Liver (tissue), 9 donors: ENCODE measurements around the gene SUCO. TPM values are rescaled to one million over a fixed set of nuclear protein-coding genes. Genes with fewer than 3 reads are reported as not detected.

Experiments used
- DNase-seq: peaks from one replicate; pipeline ENCODE4 v3.0.0-alpha.2; 2017; ENCODE audit warnings: low spot score
- H3K27ac ChIP-seq, 2 donors: one replicate each; pipeline ENCODE4 v1.7.0; 2013; ENCODE audit warnings: inconsistent platforms in 2 of 2, low read length in 2 of 2, control low read depth in 1 of 2, low read depth in 1 of 2, mild to moderate bottlenecking in 1 of 2
- H3K27me3 ChIP-seq, 4 donors: one replicate each; pipeline versions ENCODE4 v1.6.1 to v1.7.0; 2013; ENCODE audit warnings: low read length in 3 of 4, inconsistent platforms in 1 of 4, mild to moderate bottlenecking in 1 of 4, moderate library complexity in 1 of 4; ENCODE audit not compliant: control insufficient read depth in 4 of 4, insufficient read depth in 4 of 4
- H3K36me3 ChIP-seq, 4 donors: one replicate each; pipeline versions ENCODE4 v1.6.1 to v1.7.0; 2013; ENCODE audit warnings: low read length in 3 of 4, mild to moderate bottlenecking in 3 of 4, low read depth in 1 of 4, moderate library complexity in 1 of 4; ENCODE audit not compliant: control insufficient read depth in 4 of 4, insufficient read depth in 3 of 4
- H3K4me1 ChIP-seq, 4 donors: one replicate each; pipeline versions ENCODE4 v1.6.1 to v1.7.0; 2013; ENCODE audit warnings: low read length in 3 of 4, mild to moderate bottlenecking in 3 of 4, moderate library complexity in 1 of 4; ENCODE audit not compliant: control insufficient read depth in 4 of 4, insufficient read depth in 4 of 4
- H3K4me3 ChIP-seq, 3 donors: one replicate each; pipeline versions ENCODE4 v1.6.1 to v1.7.0; 2013; ENCODE audit warnings: low read length in 3 of 3, control low read depth in 1 of 3, low read depth in 1 of 3, mild to moderate bottlenecking in 1 of 3
- H3K9ac ChIP-seq, 2 donors: one replicate each; pipeline ENCODE4 v1.7.0; 2013; ENCODE audit warnings: low read length in 2 of 2, mild to moderate bottlenecking in 2 of 2, moderate library complexity in 2 of 2, control low read depth in 1 of 2, low read depth in 1 of 2
- H3K9me3 ChIP-seq, 4 donors: one replicate each; pipeline versions ENCODE4 v1.6.1 to v1.7.0; 2013; ENCODE audit warnings: low read length in 3 of 4; ENCODE audit not compliant: control insufficient read depth in 4 of 4
- ATF3 ChIP-seq: IDR thresholded peaks from 2 replicates; pipeline ENCODE4 v1.6.1; 2016; ENCODE audit warnings: antibody characterized with exemption
- EGR1 ChIP-seq, 2 donors: IDR thresholded peaks; 2 replicates each; pipeline ENCODE4 v1.6.1; 2016 to 2018; ENCODE audit warnings: antibody characterized with exemption in 2 of 2, low read depth in 2 of 2
- FOXA1 ChIP-seq: IDR thresholded peaks from 2 replicates; pipeline ENCODE4 v1.6.1; 2016; ENCODE audit warnings: antibody characterized with exemption
- FOXA2 ChIP-seq: IDR thresholded peaks from 2 replicates; pipeline ENCODE4 v1.6.1; 2016; ENCODE audit warnings: antibody characterized with exemption
- GABPA ChIP-seq, 2 donors: IDR thresholded peaks in 1 of 2; conservative IDR thresholded peaks in 1 of 2; 2 replicates each; pipeline ENCODE4 v1.6.1; 2016; ENCODE audit warnings: antibody characterized with exemption in 2 of 2, mild to moderate bottlenecking in 1 of 2, moderate library complexity in 1 of 2
- HNF4A ChIP-seq, 2 donors: conservative IDR thresholded peaks; 2 replicates each; pipeline ENCODE4 v1.6.1; 2016; ENCODE audit warnings: antibody characterized with exemption in 2 of 2, mild to moderate bottlenecking in 2 of 2
- HNF4G ChIP-seq: IDR thresholded peaks from 2 replicates; pipeline ENCODE4 v1.6.1; 2016; ENCODE audit warnings: antibody characterized with exemption
- JUND ChIP-seq, 2 donors: IDR thresholded peaks; 2 replicates each; pipeline ENCODE4 v1.6.1; 2016; ENCODE audit warnings: antibody characterized with exemption in 2 of 2
- MAX ChIP-seq: IDR thresholded peaks from 2 replicates; pipeline ENCODE4 v1.6.1; 2016; ENCODE audit warnings: antibody characterized with exemption
- NR2F2 ChIP-seq: IDR thresholded peaks from 2 replicates; pipeline ENCODE4 v1.6.1; 2016; ENCODE audit warnings: antibody characterized with exemption
- RAD21 ChIP-seq, 2 donors: IDR thresholded peaks; 2 replicates each; pipeline ENCODE4 v1.6.1; 2016; ENCODE audit warnings: antibody characterized with exemption in 2 of 2, mild to moderate bottlenecking in 2 of 2
- REST ChIP-seq: IDR thresholded peaks from 2 replicates; pipeline ENCODE4 v1.6.1; 2016; ENCODE audit warnings: antibody characterized with exemption, mild to moderate bottlenecking
- RXRA ChIP-seq, 2 donors: IDR thresholded peaks; 2 replicates each; pipeline ENCODE4 v1.6.1; 2017 to 2018; ENCODE audit warnings: antibody characterized with exemption in 2 of 2, mild to moderate bottlenecking in 1 of 2
- SP1 ChIP-seq: IDR thresholded peaks from 2 replicates; pipeline ENCODE4 v1.6.1; 2018; ENCODE audit warnings: antibody characterized with exemption, mild to moderate bottlenecking
- TAF1 ChIP-seq: conservative IDR thresholded peaks from 2 replicates; pipeline ENCODE4 v1.6.1; 2016; ENCODE audit warnings: antibody characterized with exemption, mild to moderate bottlenecking
- YY1 ChIP-seq: IDR thresholded peaks from 2 replicates; pipeline ENCODE4 v1.6.1; 2016; ENCODE audit warnings: antibody characterized with exemption, mild to moderate bottlenecking
- ZBTB33 ChIP-seq: IDR thresholded peaks from 2 replicates; pipeline ENCODE4 v1.6.1; 2016; ENCODE audit warnings: antibody characterized with exemption
- WGBS: extraction: QIAGEN DNeasy Blood & Tissue Kit; methylation state at CpG from one replicate; pipeline ENCODE4 v1.1.7; 2013; 5-methylcytosine and 5-hydroxymethylcytosine counted together
- polyA plus RNA-seq, 2 donors: library from polyadenylated mRNA; stranded (reverse) in 1 of 2; unstranded in 1 of 2; fragments of 200-250 nt in 1 of 2; fragments of >200 nt in 1 of 2; fragmentation: Nextera tagmentation in 1 of 2; extraction: Ambion mirVana in 1 of 2; gene quantifications; one replicate each; pipeline versions ENCODE4 v1.2.1 to v1.2.3, GENCODE V29; 2013 to 2015
- total RNA-seq, 2 donors: library from RNA; depleted of rRNA; stranded (reverse); fragments of >200 nt; gene quantifications; one replicate each; pipeline ENCODE4 v1.2.3, GENCODE V29; 2014
- TF ChIP-seq, protein P1 (sequence below): fragments of 150-350 bp; IDR thresholded peaks from 2 replicates; pipeline ENCODE4 v1.5.1; 2017; ENCODE audit warnings: improper control_type of control experiment, low read depth, low read length; ENCODE audit not compliant: missing input control
- donor health status: healthy.
- donor health status: healthy.
- donor health status: healthy.
- donor health status: healthy.
- donor health status: healthy.

SUCO gene
- total and polyA plus RNA-seq, 4 donors: 2.8 to 38.1 (median 8.5) TPM

- no peaks in the 10 kb centered on the region for H3K4me1 ChIP-seq
- no peak overlapping the region for H3K4me3 ChIP-seq
- no peaks in the 10 kb centered on the region for H3K27me3 ChIP-seq
- no peak for TF ChIP-seq TAF1
- TF ChIP-seq YY1: no peak
- no peak for TF ChIP-seq FOXA1
- TF ChIP-seq ATF3: no peak
- TF ChIP-seq JUND (IDR thresholded peaks at IDR 0.05): no peak
- TF ChIP-seq ZBTB33: no peak
- TF ChIP-seq MAX: no peak
- no peak for DNase-seq
- no peak overlapping the region for H3K9ac ChIP-seq
- H3K36me3 ChIP-seq: peaks cover 3 to 13% (median 5%) of the 10 kb centered on the region in 4 donors
- H3K27ac ChIP-seq: no peak overlapping the region
- H3K9me3 ChIP-seq: peaks cover 0 to 7% (median under 1%) of the 10 kb centered on the region in 4 donors
- 93% methylated on average over 2 of the region's 2 CpGs for WGBS
Measured at GRCh38 chr1:172613294-172613693, 80.3 kb downstream of the SUCO start.

DNA sequence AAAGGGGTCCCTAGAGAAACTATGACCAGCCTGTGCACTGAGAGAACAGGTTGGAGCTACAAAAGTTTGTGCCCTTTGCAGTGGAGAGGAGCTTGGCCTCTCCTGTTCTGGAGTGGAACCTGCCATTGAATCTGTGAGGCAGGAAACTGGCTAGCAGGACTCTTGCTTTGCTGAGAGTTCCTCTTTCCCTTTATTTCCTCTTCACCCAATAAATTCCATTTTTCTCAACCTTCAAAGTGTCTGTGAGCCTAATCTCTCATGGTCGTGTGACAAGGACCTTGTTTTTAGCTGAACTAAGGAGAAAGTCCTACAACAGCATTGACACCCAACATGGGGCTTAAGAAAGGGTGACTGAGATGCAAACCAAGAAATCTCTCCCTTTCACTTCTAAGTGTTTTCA lies 83.2 kb downstream of the SUCO start:
- Histone ChIP-seq H3K27me3 (no peaks in the 10 kb centered on the region), H3K9ac (no peak overlapping the region), H3K36me3 (no peaks in the 10 kb centered on the region), H3K27ac (no peak overlapping the region), H3K9me3 (peaks cover 0 to 11% (median 5%) of the 10 kb centered on the region in 4 donors), H3K4me1 (no peaks in the 10 kb centered on the region), H3K4me3 (no peak overlapping the region)
- DNase-seq: no peak
- 54% methylated on average over 1 of the region's 1 CpG for WGBS
- TF ChIP-seq TAF1: no peak
- TF ChIP-seq MAX: no peak
- no peak for TF ChIP-seq EGR1 (IDR thresholded peaks at IDR 0.05; ENCODE audit: low read depth in 2 of 2)
- no peak for TF ChIP-seq JUND (IDR thresholded peaks at IDR 0.05)
- TF ChIP-seq GABPA (IDR thresholded peaks at IDR 0.05 in 1 of 2, conservative IDR thresholded peaks at IDR 0.05 in 1 of 2): no peak
- TF ChIP-seq RXRA (IDR thresholded peaks at IDR 0.05): no peak
- no peak for TF ChIP-seq ATF3
- TF ChIP-seq NR2F2: no peak
- TF ChIP-seq, protein P1, sequence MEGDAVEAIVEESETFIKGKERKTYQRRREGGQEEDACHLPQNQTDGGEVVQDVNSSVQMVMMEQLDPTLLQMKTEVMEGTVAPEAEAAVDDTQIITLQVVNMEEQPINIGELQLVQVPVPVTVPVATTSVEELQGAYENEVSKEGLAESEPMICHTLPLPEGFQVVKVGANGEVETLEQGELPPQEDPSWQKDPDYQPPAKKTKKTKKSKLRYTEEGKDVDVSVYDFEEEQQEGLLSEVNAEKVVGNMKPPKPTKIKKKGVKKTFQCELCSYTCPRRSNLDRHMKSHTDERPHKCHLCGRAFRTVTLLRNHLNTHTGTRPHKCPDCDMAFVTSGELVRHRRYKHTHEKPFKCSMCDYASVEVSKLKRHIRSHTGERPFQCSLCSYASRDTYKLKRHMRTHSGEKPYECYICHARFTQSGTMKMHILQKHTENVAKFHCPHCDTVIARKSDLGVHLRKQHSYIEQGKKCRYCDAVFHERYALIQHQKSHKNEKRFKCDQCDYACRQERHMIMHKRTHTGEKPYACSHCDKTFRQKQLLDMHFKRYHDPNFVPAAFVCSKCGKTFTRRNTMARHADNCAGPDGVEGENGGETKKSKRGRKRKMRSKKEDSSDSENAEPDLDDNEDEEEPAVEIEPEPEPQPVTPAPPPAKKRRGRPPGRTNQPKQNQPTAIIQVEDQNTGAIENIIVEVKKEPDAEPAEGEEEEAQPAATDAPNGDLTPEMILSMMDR: no peak
- no peak for TF ChIP-seq REST
- TF ChIP-seq SP1: no peak
- no peak for TF ChIP-seq ZBTB33
- TF ChIP-seq FOXA2: no peak
- TF ChIP-seq HNF4A (conservative IDR thresholded peaks at IDR 0.05): no peak
- TF ChIP-seq HNF4G: no peak
- no peak for TF ChIP-seq FOXA1
- no peak for TF ChIP-seq RAD21 (IDR thresholded peaks at IDR 0.05)
